NCI-H460 (cell line): ENCODE results near the gene RNF146. TPM values are rescaled to one million over a fixed set of nuclear protein-coding genes. Genes with fewer than 3 reads are reported as not detected.
"Not testable (repeated sequence)": the region's sequence is repeated elsewhere in the genome, so short reads cannot be mapped to it uniquely, and the experiment has no call there.

Source experiments
- DNase-seq: peaks from one replicate; pipeline ENCODE4 v3.0.0-alpha.2; 2016; ENCODE audit warnings: low read depth; ENCODE audit errors: extremely low read depth
- total RNA-seq: library from RNA; depleted of rRNA; stranded (reverse); fragments of >200 nt; shearing (Covaris generic); gene quantifications from 2 replicates; pipeline ENCODE4 v1.2.3, GENCODE V29; 2014

Gene RNF146
- total RNA-seq, 1 experiment from 2014 or later: 21.2 TPM

GRCh38 chr6:127279815-127280214 is 13.2 kb downstream of the RNF146 start:
- no peak for DNase-seq

- no peak for DNase-seq
These were observed 15.5 kb downstream of the RNF146 start for GRCh38 chr6:127282184-127282583.

GRCh38 chr6:127288705-127289104 is 22.0 kb downstream of the RNF146 start:
- DNase-seq: no peak

- DNase-seq: no peak
These were observed 23.3 kb downstream of the RNF146 start for GRCh38 chr6:127289934-127290333.

GRCh38 chr6:127290391-127291265 is 24.0 kb downstream of the RNF146 start:
- DNase-seq: no peak

GRCh38 chr6:127291495-127291894 is 24.8 kb downstream of the RNF146 start:
- no peak for DNase-seq

GRCh38 chr6:127297502-127298070 is 30.9 kb downstream of the RNF146 start:
- no peak for DNase-seq

- DNase-seq: no peak
These were observed 31.8 kb downstream of the RNF146 start for GRCh38 chr6:127298475-127298874.

GRCh38 chr6:127299522-127300240 is 33.0 kb downstream of the RNF146 start:
- DNase-seq: no peak

GRCh38 chr6:127300411-127300810 is 33.7 kb downstream of the RNF146 start:
- no peak for DNase-seq

GRCh38 chr6:127301199-127301700 is 34.6 kb downstream of the RNF146 start:
- DNase-seq: no peak

- DNase-seq: peak; percentile 28
These were observed 36.3 kb downstream of the RNF146 start for GRCh38 chr6:127302728-127303660.

- no peak for DNase-seq
These were observed 37.3 kb downstream of the RNF146 start for GRCh38 chr6:127303917-127304316.

GRCh38 chr6:127305741-127306140 is 39.1 kb downstream of the RNF146 start:
- DNase-seq: no peak

- no peak for DNase-seq
These were observed 50.9 kb downstream of the RNF146 start for GRCh38 chr6:127317388-127318128.

GRCh38 chr6:127319686-127320085 is 53.0 kb downstream of the RNF146 start:
- no peak for DNase-seq

- no peak for DNase-seq
These were observed 61.5 kb downstream of the RNF146 start for GRCh38 chr6:127328043-127328609.

- not testable (repeated sequence) for DNase-seq
These were observed 64.6 kb downstream of the RNF146 start for GRCh38 chr6:127331256-127331655.

GRCh38 chr6:127332383-127332961 is 65.8 kb downstream of the RNF146 start:
- DNase-seq: no peak
